ENCODE data around the gene POLR3G.

GRCh38 chr5:90555666-90556065, 81.0 kb downstream of the POLR3G start:
- TF ChIP-seq CTCF (IDR thresholded peaks at IDR 0.05; ENCODE audit: low read depth, low read length, poor library complexity, severe bottlenecking) (no peak), EZH2phosphoT487 (IDR thresholded peaks at IDR 0.05; ENCODE audit: borderline replicate concordance, low read length) (no peak)
